ENCODE data around the gene FAM222A.

DNA sequence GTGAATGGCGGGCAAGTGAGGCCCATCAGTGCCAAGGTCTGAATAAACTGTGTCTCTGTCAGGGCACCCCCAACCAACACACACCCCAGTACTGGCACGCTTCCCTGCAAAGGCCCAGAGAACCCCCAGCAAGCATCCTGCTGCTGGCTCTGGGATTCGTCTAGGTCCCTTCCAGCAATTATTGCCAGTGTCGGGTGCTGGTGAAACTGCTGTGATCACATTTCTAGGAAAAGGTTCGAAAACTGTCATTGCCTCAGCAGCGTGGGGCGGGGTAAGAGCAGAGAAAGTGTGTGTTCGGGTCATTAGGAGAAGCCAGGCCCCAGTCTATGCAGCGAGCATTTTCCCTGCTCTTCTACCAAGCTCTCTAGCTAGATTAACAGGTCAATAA lies 2.5 kb downstream of the FAM222A start:
- TF ChIP-seq, protein P1, sequence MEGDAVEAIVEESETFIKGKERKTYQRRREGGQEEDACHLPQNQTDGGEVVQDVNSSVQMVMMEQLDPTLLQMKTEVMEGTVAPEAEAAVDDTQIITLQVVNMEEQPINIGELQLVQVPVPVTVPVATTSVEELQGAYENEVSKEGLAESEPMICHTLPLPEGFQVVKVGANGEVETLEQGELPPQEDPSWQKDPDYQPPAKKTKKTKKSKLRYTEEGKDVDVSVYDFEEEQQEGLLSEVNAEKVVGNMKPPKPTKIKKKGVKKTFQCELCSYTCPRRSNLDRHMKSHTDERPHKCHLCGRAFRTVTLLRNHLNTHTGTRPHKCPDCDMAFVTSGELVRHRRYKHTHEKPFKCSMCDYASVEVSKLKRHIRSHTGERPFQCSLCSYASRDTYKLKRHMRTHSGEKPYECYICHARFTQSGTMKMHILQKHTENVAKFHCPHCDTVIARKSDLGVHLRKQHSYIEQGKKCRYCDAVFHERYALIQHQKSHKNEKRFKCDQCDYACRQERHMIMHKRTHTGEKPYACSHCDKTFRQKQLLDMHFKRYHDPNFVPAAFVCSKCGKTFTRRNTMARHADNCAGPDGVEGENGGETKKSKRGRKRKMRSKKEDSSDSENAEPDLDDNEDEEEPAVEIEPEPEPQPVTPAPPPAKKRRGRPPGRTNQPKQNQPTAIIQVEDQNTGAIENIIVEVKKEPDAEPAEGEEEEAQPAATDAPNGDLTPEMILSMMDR (IDR thresholded peaks at IDR 0.05), result no peak
- TF ChIP-seq TCF7L2 (IDR thresholded peaks at IDR 0.05; ENCODE audit: low read depth, low read length), result no peak
